Activated T-cell treated with anti-CD3 and anti-CD28 coated beads, Interleukin-2, amount 50 U/mL, for 72 hours (primary cell): ENCODE data around the gene SLC5A5. TPM values are rescaled to one million over a fixed set of nuclear protein-coding genes. Genes with fewer than 3 reads are reported as not detected.

ENCODE experiments used
- ATAC-seq, 2 donors: fragments of 150-1000 bp; cut with Tn5 transposase; replicated peaks in 1 of 2; 2 replicates each; pipeline ENCODE4 v1.10.0; 2021; ENCODE audit warnings: moderate library complexity in 2 of 2, mild to moderate bottlenecking in 1 of 2
- DNase-seq, 2 donors: peaks; one replicate each; pipeline ENCODE4 v3.0.0; 2021 to 2022; ENCODE audit warnings: mixed read lengths in 1 of 2
- H3K27ac Mint-ChIP-seq: one replicate; pipeline ENCODE4 v1.8.0; 2022; ENCODE audit warnings: mild to moderate bottlenecking, moderate library complexity, mixed read lengths
- H3K27me3 Mint-ChIP-seq: one replicate; pipeline ENCODE4 v1.8.0; 2022; ENCODE audit warnings: low read depth, mixed read lengths
- H3K36me3 Mint-ChIP-seq, 2 donors: one replicate each; pipeline ENCODE4 v1.8.0; 2022; ENCODE audit warnings: mixed read lengths in 2 of 2, mild to moderate bottlenecking in 1 of 2; ENCODE audit not compliant: insufficient read depth in 2 of 2
- H3K4me1 Mint-ChIP-seq: one replicate; pipeline ENCODE4 v1.8.0; 2022; ENCODE audit warnings: low read depth, mixed read lengths
- H3K4me3 Mint-ChIP-seq, 2 donors: one replicate each; pipeline ENCODE4 v1.8.0; 2022; ENCODE audit warnings: mild to moderate bottlenecking in 2 of 2, mixed read lengths in 2 of 2, moderate library complexity in 2 of 2
- H3K9me3 Mint-ChIP-seq, 2 donors: one replicate each; pipeline ENCODE4 v1.8.0; 2022; ENCODE audit warnings: mixed read lengths in 2 of 2
- total RNA-seq, 2 donors: library from RNA; stranded (reverse); gene quantifications; one replicate each; pipeline ENCODE4 v1.2.3, GENCODE V29; 2022

Gene SLC5A5
- total RNA-seq, 2 donors from 2014 or later: 2.0 to 3.3 TPM

GRCh38 chr19:17859533-17860330 is 12.0 kb upstream of the SLC5A5 start, which contains the start of gene RPL18A:
Gene RPL18A, plus strand, starts transcription at chr19:17859910. Its CDS starts 47 bp downstream, at chr19:17859957.
- Mint-ChIP-seq H3K27me3 (no peaks in the 10 kb centered on the region), H3K9me3 (no peaks in the 10 kb centered on the region), H3K27ac (peak within 1 kb of the TSS; percentile 94), H3K36me3 (peaks cover 14 to 17% of the 10 kb centered on the region in 2 donors), H3K4me3 (peak within 1 kb of the TSS; percentile 86 to 91), H3K4me1 (peaks cover 38% of the 10 kb centered on the region)
- DNase-seq (peak; percentile 97 to 99), ATAC-seq (peak; percentile 94)

GRCh38 chr19:17860331-17860992 is 11.3 kb upstream of the SLC5A5 start:
- peak overlapping the region; percentile 86 to 91 for H3K4me3 Mint-ChIP-seq
- ATAC-seq (no peak), DNase-seq (no peak)
- H3K9me3 Mint-ChIP-seq: no peaks in the 10 kb centered on the region
- peaks cover 34% of the 10 kb centered on the region for H3K4me1 Mint-ChIP-seq
- H3K27ac Mint-ChIP-seq: peak overlapping the region; percentile 94
- H3K36me3 Mint-ChIP-seq: peaks cover 14 to 17% of the 10 kb centered on the region in 2 donors
- H3K27me3 Mint-ChIP-seq: no peaks in the 10 kb centered on the region

GRCh38 chr19:17860993-17861360 is 10.8 kb upstream of the SLC5A5 start:
- peaks cover 14 to 17% of the 10 kb centered on the region in 2 donors for H3K36me3 Mint-ChIP-seq
- ATAC-seq (no peak), DNase-seq (no peak)
- peak overlapping the region; percentile 94 for H3K27ac Mint-ChIP-seq
- H3K4me3 Mint-ChIP-seq: peak overlapping the region; percentile 86 to 91
- no peaks in the 10 kb centered on the region for H3K27me3 Mint-ChIP-seq
- H3K4me1 Mint-ChIP-seq: peaks cover 30% of the 10 kb centered on the region
- no peaks in the 10 kb centered on the region for H3K9me3 Mint-ChIP-seq

GRCh38 chr19:17861542-17862402 is 10.0 kb upstream of the SLC5A5 start:
- Mint-ChIP-seq H3K36me3 (peaks cover 14 to 17% of the 10 kb centered on the region in 2 donors), H3K27ac (peak overlapping the region; percentile 94), H3K9me3 (no peaks in the 10 kb centered on the region), H3K4me1 (peaks cover 36% of the 10 kb centered on the region), H3K27me3 (no peaks in the 10 kb centered on the region), H3K4me3 (peak overlapping the region; percentile 86 to 91)
- no peak for ATAC-seq
- no peak for DNase-seq

- peak overlapping the region; percentile 33 for H3K27ac Mint-ChIP-seq
- H3K4me1 Mint-ChIP-seq: peaks cover 36% of the 10 kb centered on the region
- ATAC-seq (no peak), DNase-seq (no peak)
- no peaks in the 10 kb centered on the region for H3K27me3 Mint-ChIP-seq
- H3K4me3 Mint-ChIP-seq: peak overlapping the region; percentile 17 to 25
- H3K36me3 Mint-ChIP-seq: peaks cover 14 to 17% of the 10 kb centered on the region in 2 donors
- no peaks in the 10 kb centered on the region for H3K9me3 Mint-ChIP-seq
Measured at GRCh38 chr19:17862711-17863519, 8.8 kb upstream of the SLC5A5 start.

- H3K36me3 Mint-ChIP-seq: peaks cover 14 to 17% of the 10 kb centered on the region in 2 donors
- peaks cover 36% of the 10 kb centered on the region for H3K4me1 Mint-ChIP-seq
- no peak for ATAC-seq
- DNase-seq: no peak
- H3K4me3 Mint-ChIP-seq: peak overlapping the region; percentile 17 to 18
- no peaks in the 10 kb centered on the region for H3K27me3 Mint-ChIP-seq
- H3K27ac Mint-ChIP-seq: peak overlapping the region; percentile 33
- no peaks in the 10 kb centered on the region for H3K9me3 Mint-ChIP-seq
Measured at GRCh38 chr19:17863520-17864182, 8.1 kb upstream of the SLC5A5 start.

- ATAC-seq: peak in 1 of 2 donors; percentile 17
- H3K36me3 Mint-ChIP-seq: peaks cover 10 to 13% of the 10 kb centered on the region in 2 donors
- H3K27me3 Mint-ChIP-seq: no peaks in the 10 kb centered on the region
- DNase-seq: no peak
- H3K4me3 Mint-ChIP-seq: no peak overlapping the region
- H3K9me3 Mint-ChIP-seq: no peaks in the 10 kb centered on the region
- peak overlapping the region; percentile 31 for H3K27ac Mint-ChIP-seq
- peaks cover 28% of the 10 kb centered on the region for H3K4me1 Mint-ChIP-seq
Measured at GRCh38 chr19:17865364-17866311, 6.1 kb upstream of the SLC5A5 start.

- ATAC-seq (peak in 1 of 2 donors; percentile 1), DNase-seq (no peak)
- Mint-ChIP-seq H3K4me1 (peaks cover 20% of the 10 kb centered on the region), H3K27ac (peak overlapping the region; percentile 31), H3K36me3 (peaks cover 2 to 13% of the 10 kb centered on the region in 2 donors), H3K27me3 (no peaks in the 10 kb centered on the region), H3K4me3 (no peak overlapping the region), H3K9me3 (no peaks in the 10 kb centered on the region)
Measured at GRCh38 chr19:17866312-17866963, 5.3 kb upstream of the SLC5A5 start.

- peak in 1 of 2 donors; percentile 8 for ATAC-seq
- H3K4me3 Mint-ChIP-seq: no peak overlapping the region
- no peak for DNase-seq
Measured at GRCh38 chr19:17866964-17867486, 4.7 kb upstream of the SLC5A5 start.

GRCh38 chr19:17868669-17869068 is 3.1 kb upstream of the SLC5A5 start:
- peaks cover 0 to 5% of the 10 kb centered on the region in 2 donors for H3K36me3 Mint-ChIP-seq
- H3K27ac Mint-ChIP-seq: peak overlapping the region; percentile 11
- no peaks in the 10 kb centered on the region for H3K27me3 Mint-ChIP-seq
- no peak overlapping the region for H3K4me3 Mint-ChIP-seq
- ATAC-seq (no peak), DNase-seq (no peak)
- H3K9me3 Mint-ChIP-seq: no peaks in the 10 kb centered on the region
- H3K4me1 Mint-ChIP-seq: peaks cover 14% of the 10 kb centered on the region

More at GRCh38 chr19:17866964-17867486, 4.7 kb upstream of the SLC5A5 start:
- Mint-ChIP-seq H3K27ac (no peak overlapping the region), H3K27me3 (no peaks in the 10 kb centered on the region), H3K4me1 (peaks cover 18% of the 10 kb centered on the region), H3K36me3 (peaks cover 2 to 13% of the 10 kb centered on the region in 2 donors), H3K9me3 (no peaks in the 10 kb centered on the region)
